OCI-LY1 (cell line): ENCODE results near the gene WDR44.
A peak's percentile ranks its signal among the peaks of the same experiment; 100 is the strongest.

Experiments used
- H2AFZ ChIP-seq: fragments of 200-600 bp; sonication (generic), shearing (Covaris generic); 2 replicates; pipeline ENCODE4 v1.6.0; 2014; ENCODE audit warnings: antibody characterized with exemption, mild to moderate bottlenecking, low read length
- H3F3A ChIP-seq: fragments of 200-600 bp; sonication (generic), shearing (Covaris generic); 2 replicates; pipeline ENCODE4 v1.6.0; 2014; ENCODE audit warnings: mild to moderate bottlenecking, antibody characterized with exemption, low read length, moderate library complexity; ENCODE audit not compliant: insufficient read depth
- H3K27ac ChIP-seq: fragments of 200-600 bp; sonication (generic); 2 replicates; pipeline ENCODE4 v1.5.1; 2014; ENCODE audit warnings: low read length, mixed run types, mild to moderate bottlenecking, low read depth; ENCODE audit not compliant: poor library complexity, severe bottlenecking
- H3K27me3 ChIP-seq: fragments of 200-600 bp; sonication (generic); 2 replicates; pipeline ENCODE4 v1.6.0; 2014; ENCODE audit warnings: antibody characterized with exemption, mild to moderate bottlenecking, low read length, moderate library complexity; ENCODE audit not compliant: insufficient read depth
- H3K36me3 ChIP-seq: fragments of 200-600 bp; sonication (generic); 2 replicates; pipeline ENCODE4 v1.6.1; 2014; ENCODE audit warnings: mild to moderate bottlenecking, antibody characterized with exemption, low read length, moderate library complexity, mixed read lengths; ENCODE audit not compliant: insufficient read depth
- H3K4me1 ChIP-seq: fragments of 200-600 bp; sonication (generic); 2 replicates; pipeline ENCODE4 v1.5.1; 2014; ENCODE audit warnings: mild to moderate bottlenecking, low read length, moderate library complexity; ENCODE audit not compliant: insufficient read depth, severe bottlenecking
- H3K4me2 ChIP-seq: fragments of 200-600 bp; sonication (generic), shearing (Covaris generic); 2 replicates; pipeline ENCODE4 v1.6.1; 2014; ENCODE audit warnings: low read length
- H3K4me3 ChIP-seq: fragments of 200-600 bp; sonication (generic); 2 replicates; pipeline ENCODE4 v1.5.1; 2014; ENCODE audit warnings: low read length, low read depth, mild to moderate bottlenecking, mixed read lengths; ENCODE audit not compliant: poor library complexity, severe bottlenecking
- H3K79me2 ChIP-seq: fragments of 200-600 bp; shearing (Covaris generic); 2 replicates; pipeline ENCODE4 v1.6.1; 2016; ENCODE audit warnings: mixed run types, low read length, mixed read lengths; ENCODE audit not compliant: insufficient read depth
- H3K9ac ChIP-seq: fragments of 200-600 bp; sonication (generic), shearing (Covaris generic); 2 replicates; pipeline ENCODE4 v1.6.1; 2014; ENCODE audit warnings: mild to moderate bottlenecking, low read length, mixed read lengths
- H3K9me2 ChIP-seq: fragments of 200-600 bp; sonication (generic), shearing (Covaris generic); 2 replicates; pipeline ENCODE4 v1.6.1; 2014; ENCODE audit warnings: low read depth, mild to moderate bottlenecking, low read length, mixed read lengths
- H3K9me3 ChIP-seq: fragments of 200-600 bp; shearing (Covaris generic); 2 replicates; pipeline ENCODE4 v1.6.1; 2014; ENCODE audit warnings: low read length, mixed read lengths
- H4K20me1 ChIP-seq: fragments of 200-600 bp; sonication (generic), shearing (Covaris generic); 2 replicates; pipeline ENCODE4 v1.6.0; 2016; ENCODE audit warnings: mild to moderate bottlenecking, low read length; ENCODE audit not compliant: insufficient read depth
- EZH2 ChIP-seq: fragments of 200-600 bp; sonication (generic), shearing (Covaris generic); IDR thresholded peaks from 2 replicates; pipeline ENCODE4 v1.8.0; 2017; ENCODE audit warnings: borderline replicate concordance, mixed run types, mild to moderate bottlenecking, antibody characterized with exemption, low read length, moderate library complexity, mixed read lengths
- TF ChIP-seq, protein P1 (sequence below): fragments of 200-600 bp; sonication (generic), shearing (Covaris generic); IDR thresholded peaks from 2 replicates; pipeline ENCODE4 v1.5.1; 2017; ENCODE audit warnings: mild to moderate bottlenecking, antibody characterized with exemption, low read length, moderate library complexity, mixed read lengths

WDR44 gene

DNA sequence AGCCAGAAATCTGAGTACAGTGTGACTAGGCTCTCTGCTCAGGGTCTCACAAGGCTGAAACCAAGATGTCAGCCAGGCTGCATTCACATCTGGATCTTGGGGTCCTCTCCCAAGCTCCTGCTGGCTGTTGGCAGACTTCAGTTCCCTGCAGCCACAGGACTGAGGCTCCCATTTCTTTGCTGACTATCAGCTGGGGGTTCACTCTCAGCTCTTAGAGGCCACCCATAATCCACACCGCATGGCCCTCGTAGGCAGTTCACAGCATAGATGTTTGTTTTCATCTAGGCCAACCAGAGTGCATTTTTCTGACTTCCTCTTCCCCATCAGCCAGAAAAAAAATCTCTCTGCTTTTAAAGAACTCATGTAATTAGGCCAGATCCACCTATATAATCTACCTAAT is 8.2 kb upstream of the WDR44 start:
- no peaks in the 10 kb centered on the region for H3K9me3 ChIP-seq
- no peak overlapping the region for H3K9ac ChIP-seq
- H2AFZ ChIP-seq = no peak overlapping the region

DNA sequence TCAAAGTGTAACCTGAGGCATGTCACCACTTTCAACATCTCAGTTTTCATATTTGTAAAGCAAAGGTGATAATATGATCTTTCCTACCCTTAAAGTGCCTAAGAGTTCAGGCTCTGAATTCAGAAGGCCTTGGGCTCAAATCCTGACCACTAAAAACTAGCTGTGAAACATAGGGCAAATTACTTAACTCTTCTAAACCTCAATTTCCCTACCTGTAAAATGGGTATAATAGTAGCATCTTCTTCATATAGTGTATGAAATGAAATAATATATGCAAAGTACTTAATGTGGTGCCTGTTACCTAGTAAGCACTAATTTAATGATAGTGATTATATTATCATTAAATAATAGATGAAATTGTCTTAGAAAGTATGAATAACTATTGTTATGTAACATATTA is 7.0 kb upstream of the WDR44 start:
- TF ChIP-seq, protein P1, sequence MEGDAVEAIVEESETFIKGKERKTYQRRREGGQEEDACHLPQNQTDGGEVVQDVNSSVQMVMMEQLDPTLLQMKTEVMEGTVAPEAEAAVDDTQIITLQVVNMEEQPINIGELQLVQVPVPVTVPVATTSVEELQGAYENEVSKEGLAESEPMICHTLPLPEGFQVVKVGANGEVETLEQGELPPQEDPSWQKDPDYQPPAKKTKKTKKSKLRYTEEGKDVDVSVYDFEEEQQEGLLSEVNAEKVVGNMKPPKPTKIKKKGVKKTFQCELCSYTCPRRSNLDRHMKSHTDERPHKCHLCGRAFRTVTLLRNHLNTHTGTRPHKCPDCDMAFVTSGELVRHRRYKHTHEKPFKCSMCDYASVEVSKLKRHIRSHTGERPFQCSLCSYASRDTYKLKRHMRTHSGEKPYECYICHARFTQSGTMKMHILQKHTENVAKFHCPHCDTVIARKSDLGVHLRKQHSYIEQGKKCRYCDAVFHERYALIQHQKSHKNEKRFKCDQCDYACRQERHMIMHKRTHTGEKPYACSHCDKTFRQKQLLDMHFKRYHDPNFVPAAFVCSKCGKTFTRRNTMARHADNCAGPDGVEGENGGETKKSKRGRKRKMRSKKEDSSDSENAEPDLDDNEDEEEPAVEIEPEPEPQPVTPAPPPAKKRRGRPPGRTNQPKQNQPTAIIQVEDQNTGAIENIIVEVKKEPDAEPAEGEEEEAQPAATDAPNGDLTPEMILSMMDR = no peak
- TF ChIP-seq EZH2 = no peak
- Histone ChIP-seq H3K4me3 (no peak overlapping the region), H3K27ac (no peak overlapping the region), H3K79me2 (no peaks in the 10 kb centered on the region), H3K4me1 (no peaks in the 10 kb centered on the region), H3K9ac (no peak overlapping the region), H3K4me2 (no peak overlapping the region), H4K20me1 (no peaks in the 10 kb centered on the region), H3K9me3 (no peaks in the 10 kb centered on the region), H3K27me3 (no peaks in the 10 kb centered on the region), H2AFZ (no peak overlapping the region), H3K36me3 (no peaks in the 10 kb centered on the region), H3K9me2 (no peaks in the 10 kb centered on the region), H3F3A (no peaks in the 10 kb centered on the region)

More for the DNA sequence above, 8.2 kb upstream of the WDR44 start:
- no peak overlapping the region for H3K27ac ChIP-seq
- H3K27me3 ChIP-seq = no peaks in the 10 kb centered on the region
- no peaks in the 10 kb centered on the region for H4K20me1 ChIP-seq
- no peak for TF ChIP-seq EZH2
- TF ChIP-seq, protein P1 = no peak
- H3K4me2 ChIP-seq = no peak overlapping the region
- no peaks in the 10 kb centered on the region for H3K79me2 ChIP-seq
- no peaks in the 10 kb centered on the region for H3K4me1 ChIP-seq
- H3K9me2 ChIP-seq = no peaks in the 10 kb centered on the region
- H3F3A ChIP-seq = no peaks in the 10 kb centered on the region
- no peaks in the 10 kb centered on the region for H3K36me3 ChIP-seq
- no peak overlapping the region for H3K4me3 ChIP-seq

DNA sequence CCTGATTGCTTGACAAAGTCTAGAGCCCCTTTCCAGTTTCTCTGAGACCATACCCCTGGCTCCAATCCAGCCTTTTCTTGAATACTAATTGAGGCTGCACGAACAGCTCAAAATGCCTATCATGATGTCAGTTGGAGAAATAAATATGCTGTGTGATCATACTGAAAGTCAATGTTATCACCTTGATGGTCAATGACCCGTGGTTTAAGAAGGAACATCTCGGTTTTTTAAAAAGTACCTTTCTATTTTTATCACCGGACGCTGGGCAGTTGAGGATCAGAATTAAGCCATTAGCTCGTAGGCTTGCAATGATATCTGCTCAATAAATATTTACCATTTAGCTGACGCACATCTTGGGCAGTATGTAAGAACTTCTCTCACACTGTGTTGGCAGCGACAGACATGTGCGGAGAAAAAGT is 852 bp upstream of the WDR44 start:
- no peaks in the 10 kb centered on the region for H3K36me3 ChIP-seq
- peaks cover 22% of the 10 kb centered on the region for H3K79me2 ChIP-seq
- TF ChIP-seq, protein P1 = no peak
- no peak for TF ChIP-seq EZH2
- H3K9me2 ChIP-seq = no peaks in the 10 kb centered on the region
- peak overlapping the region; percentile 86 for H3K9ac ChIP-seq
- H3K4me2 ChIP-seq = peak overlapping the region; percentile 86
- no peaks in the 10 kb centered on the region for H4K20me1 ChIP-seq
- no peak overlapping the region; the same call in 1 of the 2 replicates for H2AFZ ChIP-seq
- no peaks in the 10 kb centered on the region for H3K9me3 ChIP-seq
- H3F3A ChIP-seq = no peaks in the 10 kb centered on the region
- H3K4me3 ChIP-seq = peak overlapping the region; percentile 96
- H3K27me3 ChIP-seq = no peaks in the 10 kb centered on the region
- H3K4me1 ChIP-seq = peaks cover 32% of the 10 kb centered on the region
- peak overlapping the region; percentile 69 for H3K27ac ChIP-seq
